Caki2 (cell line): Measurements from ENCODE around the gene NFIA. TPM values are rescaled to one million over a fixed set of nuclear protein-coding genes. Genes with fewer than 3 reads are reported as not detected.

ENCODE experiments used
- DNase-seq: peaks from one replicate; pipeline ENCODE4 v3.0.0-alpha.2; 2015; ENCODE audit warnings: low read depth
- in situ Hi-C: cut with HindIII; loops from 2 replicates; pipeline ENCODE4 v1.10.0; 2016; ENCODE audit warnings: low sequenced_read_pairs, low pct_unique_long_range_greater_than_20kb, mixed read lengths
- total RNA-seq: library from RNA; depleted of rRNA; stranded (reverse); fragments of >200 nt; shearing (Covaris generic); gene quantifications from 2 replicates; pipeline ENCODE4 v1.2.3, GENCODE V29; 2014; ENCODE audit warnings: low replicate concordance

NFIA gene
- total RNA-seq, 1 experiment from 2014 or later, result 8.7 TPM

DNA sequence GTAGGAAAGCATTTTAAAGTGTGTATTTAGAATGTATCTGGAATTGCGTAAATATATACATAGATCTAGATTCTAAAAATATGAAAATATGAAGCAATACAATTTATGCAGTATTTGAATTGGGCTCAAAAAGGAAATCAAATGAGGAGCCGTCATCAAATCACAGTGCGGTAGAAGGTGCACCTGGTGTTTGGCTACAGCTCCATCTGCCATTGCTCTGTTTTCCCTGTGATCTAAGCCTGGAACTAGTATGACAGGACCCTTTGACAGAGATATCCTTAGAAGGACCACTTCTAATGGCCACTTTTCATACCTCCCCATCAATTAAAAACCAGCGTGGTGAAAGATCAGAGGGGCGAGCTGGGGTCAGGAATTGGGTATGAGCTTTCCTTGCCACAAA lies 202.6 kb downstream of the NFIA start:
- no peak for DNase-seq
- in situ Hi-C loops, result no loop called here

GRCh38 chr1:61285371-61285885 lies 203.1 kb downstream of the NFIA start:
- DNase-seq, result no peak
- in situ Hi-C loops, result no loop called here

GRCh38 chr1:61287014-61287413 lies 204.7 kb downstream of the NFIA start:
- no peak for DNase-seq
- in situ Hi-C loops, result no loop called here

DNA sequence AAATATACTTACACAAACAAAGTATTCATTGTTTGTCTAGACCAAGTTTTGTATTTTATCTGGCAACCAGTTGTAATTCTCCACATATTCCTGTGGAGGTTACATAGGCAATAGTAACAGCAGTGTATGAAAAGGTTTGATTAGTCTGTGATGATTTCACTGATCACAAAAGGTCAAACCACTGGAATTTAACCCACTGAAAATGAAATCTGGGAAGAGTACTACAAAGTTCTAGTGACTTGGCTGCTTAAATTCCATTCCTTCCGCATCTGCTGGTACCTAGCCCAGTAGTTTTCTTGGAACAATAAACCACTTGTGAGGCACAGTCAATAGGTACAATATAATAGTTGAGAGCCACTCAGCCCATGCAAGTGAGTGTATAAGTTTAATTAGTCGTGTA lies 205.4 kb downstream of the NFIA start:
- in situ Hi-C loops, result no loop called here

DNA sequence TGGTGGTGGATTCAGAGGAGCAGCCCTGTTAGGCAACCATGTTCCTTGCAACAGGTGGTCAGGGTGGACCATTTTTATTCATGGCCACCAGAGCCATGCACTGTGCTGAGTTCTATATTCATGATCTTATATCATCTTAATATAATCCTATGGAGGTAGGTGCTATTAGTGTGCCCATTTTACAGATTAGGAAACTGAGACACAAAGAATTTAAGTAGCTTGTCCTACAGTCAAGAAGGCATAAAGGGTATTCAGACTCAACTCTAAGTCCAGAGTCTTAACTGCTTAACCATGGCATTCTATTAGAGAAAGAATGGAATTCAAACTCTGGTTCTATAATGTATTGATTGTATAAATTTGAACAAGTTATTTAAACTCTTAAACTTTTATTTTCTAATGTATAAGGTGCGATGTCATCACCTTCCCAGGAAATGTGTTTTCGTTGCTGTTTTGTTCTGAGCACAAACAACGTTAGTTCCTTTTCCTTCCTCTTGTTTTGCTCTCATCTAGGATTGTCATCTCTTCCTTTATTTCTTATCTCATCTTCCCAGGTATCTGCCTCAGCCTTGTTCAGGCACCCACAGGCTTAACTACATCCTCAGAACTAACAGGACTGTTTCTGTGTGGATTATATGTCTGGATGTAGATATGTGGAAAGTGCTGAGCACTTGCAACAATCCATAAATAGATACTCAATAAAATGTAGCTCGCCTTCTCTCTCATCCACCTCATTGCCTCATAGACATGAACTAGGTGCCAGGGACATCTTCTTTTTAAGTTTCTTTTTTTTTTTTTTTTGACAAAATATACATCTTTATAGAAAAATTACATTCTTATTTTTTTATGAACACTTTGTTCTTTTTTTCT lies 207.1 kb downstream of the NFIA start:
- no peak for DNase-seq
- in situ Hi-C loops, result no loop called here

More for the DNA sequence above, 205.4 kb downstream of the NFIA start:
- DNase-seq, result peak; percentile 62

DNA sequence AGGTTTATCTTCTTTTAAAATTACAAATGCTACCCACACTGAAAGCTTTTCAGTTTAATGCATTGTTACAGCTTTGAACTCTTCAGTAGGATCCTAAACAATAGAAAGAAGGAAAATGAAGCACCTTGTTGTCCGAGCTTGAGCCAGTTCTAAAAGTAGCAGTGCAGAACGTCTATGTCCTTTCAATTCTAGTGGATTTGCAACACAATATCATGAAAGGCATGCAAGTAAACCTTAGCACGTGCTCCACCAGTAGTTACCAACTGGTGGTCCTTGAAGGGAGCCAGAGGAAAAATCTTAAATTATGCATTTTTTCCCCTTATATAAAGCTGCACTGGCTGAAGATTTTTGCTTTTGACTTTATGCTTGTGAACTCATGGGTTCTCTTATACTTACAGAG lies 208.2 kb downstream of the NFIA start:
- no peak for DNase-seq
- in situ Hi-C loops, result no loop called here

DNA sequence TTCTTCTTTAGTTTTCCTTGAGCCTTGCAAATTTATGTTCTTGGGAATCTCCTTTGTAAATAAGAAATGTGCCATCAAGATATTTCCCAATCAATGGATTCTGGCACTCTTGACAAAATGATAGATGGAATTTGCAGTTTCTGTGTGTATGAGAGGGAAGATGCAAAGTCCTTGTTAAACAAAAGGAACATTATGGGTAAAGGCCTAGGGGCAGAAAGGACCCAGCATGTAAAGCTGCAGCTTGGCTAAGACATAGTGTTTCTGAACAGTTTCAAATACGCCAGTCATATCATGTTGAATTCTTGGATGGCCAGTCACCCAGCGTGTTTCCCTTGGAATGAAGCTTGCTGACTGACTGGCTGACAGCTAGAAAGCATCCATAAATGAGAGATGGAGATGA lies 210.8 kb downstream of the NFIA start:
- in situ Hi-C loops, result no loop called here
- DNase-seq, result no peak

GRCh38 chr1:61293986-61294504 lies 211.7 kb downstream of the NFIA start:
- no peak for DNase-seq
- in situ Hi-C loops, result no loop called here

DNA sequence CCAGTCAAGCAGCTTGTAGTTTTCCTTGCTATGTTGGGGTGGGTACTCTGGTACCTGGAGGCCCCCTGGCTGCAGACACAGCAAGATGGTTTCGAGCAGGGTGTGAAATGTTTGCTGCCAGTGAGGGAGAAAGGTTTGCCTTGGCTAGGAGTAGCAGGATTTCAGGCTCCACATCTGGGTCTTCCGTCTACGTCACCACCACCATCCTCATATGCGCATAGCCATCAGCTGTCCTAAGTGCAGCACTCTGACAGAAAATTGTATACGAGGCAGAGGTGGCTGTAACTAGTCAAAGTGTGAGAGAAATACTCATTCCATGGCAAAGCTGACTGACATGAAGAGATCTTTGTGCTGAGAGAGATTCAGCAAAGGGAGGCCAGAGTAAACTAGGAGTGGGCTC lies 212.6 kb downstream of the NFIA start:
- DNase-seq, result no peak
- in situ Hi-C loops, result no loop called here

DNA sequence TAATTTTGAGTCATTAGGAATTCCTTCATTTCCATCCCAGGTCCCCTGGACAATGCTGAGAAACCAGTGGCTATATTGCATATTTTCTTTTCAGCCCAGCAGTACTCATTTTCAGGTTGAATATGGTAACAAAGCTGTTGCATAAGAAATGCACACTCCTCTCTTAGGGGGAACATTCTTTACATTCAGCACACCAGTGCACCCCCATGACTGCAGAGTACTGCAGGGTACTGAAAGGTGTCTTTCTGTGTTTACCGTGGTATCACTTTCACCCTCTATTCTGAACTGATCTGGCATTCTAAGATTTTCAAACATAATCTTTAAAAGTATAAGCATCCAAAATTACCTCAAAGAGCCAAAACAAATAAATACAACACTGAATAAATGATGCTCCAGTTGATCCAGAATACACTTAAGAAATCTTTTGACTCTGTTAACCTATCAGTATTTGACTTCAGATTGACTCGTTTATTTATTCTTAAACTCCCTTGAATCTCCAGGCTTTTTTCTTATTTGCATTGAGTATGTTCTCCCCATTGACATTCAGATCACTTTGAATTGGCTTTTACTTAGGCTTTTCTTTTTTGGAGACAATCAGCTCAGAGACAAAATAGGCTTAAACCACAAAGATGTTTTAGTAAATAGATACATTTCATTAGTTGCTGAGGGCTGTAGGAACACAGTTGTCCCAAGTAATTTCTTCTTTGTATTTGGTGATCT lies 213.6 kb downstream of the NFIA start:
- in situ Hi-C loops, result no loop called here
- no peak for DNase-seq

- in situ Hi-C loops, result no loop called here
- no peak for DNase-seq
These were observed 215.5 kb downstream of the NFIA start for GRCh38 chr1:61297887-61298286.

GRCh38 chr1:61299463-61299862 lies 217.1 kb downstream of the NFIA start:
- no peak for DNase-seq
- in situ Hi-C loops, result no loop called here

DNA sequence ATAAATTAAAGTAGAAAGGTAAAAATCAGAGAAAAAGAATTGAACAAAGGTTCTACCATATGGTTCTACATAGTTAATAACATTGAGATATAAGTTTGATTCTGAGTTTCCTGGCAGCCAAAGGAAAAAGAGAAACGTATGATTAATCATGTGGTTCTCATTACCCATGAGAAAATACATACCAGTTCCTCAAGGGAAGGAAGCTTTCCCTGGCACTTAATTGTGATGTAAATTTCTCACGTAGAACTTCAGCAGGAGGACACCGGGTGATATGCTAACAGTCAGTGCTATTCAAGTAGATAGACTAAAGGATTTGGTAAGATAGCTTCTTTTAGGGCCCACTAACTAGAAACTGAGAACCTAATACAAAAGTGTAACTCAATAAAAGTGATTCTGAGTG lies 218.5 kb downstream of the NFIA start:
- in situ Hi-C loops, result no loop called here
- no peak for DNase-seq

- in situ Hi-C loops, result no loop called here
- peak; percentile 54 for DNase-seq
These were observed 219.7 kb downstream of the NFIA start for GRCh38 chr1:61301824-61302657.

DNA sequence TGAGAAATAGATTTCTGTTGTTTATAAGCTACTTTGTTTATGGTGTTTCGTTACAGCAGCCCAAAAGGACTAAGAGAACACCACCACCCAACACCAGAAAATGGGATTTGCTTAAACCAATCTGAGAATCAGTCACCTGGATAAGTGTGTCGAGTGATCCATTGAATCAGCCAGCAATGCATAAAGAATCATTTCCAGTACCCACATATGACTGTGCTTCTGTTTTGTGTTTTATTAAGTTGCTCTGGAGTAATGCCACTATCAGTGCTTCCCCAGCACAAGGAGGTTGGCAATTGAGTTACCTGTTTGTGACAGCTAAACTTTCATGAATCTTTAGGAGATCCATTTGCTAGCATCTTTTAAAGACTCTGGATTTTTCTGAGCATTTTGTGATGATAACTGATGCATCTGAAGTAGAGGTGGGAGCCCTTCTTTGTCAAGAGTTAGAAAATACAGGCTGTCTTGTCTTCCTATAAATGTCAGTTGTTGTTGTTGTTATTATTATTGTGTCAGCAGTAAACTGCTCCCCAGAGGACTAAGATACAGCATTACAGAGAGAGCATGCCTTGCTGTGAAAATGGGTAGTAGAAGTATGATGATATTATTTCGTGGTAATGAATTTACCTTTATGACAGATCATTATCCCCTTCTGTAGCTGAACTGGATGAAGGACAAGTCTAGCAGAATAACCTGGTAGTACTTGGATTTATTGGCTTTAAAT lies 225.2 kb downstream of the NFIA start:
- no peak for DNase-seq
- in situ Hi-C loops, result no loop called here

DNA sequence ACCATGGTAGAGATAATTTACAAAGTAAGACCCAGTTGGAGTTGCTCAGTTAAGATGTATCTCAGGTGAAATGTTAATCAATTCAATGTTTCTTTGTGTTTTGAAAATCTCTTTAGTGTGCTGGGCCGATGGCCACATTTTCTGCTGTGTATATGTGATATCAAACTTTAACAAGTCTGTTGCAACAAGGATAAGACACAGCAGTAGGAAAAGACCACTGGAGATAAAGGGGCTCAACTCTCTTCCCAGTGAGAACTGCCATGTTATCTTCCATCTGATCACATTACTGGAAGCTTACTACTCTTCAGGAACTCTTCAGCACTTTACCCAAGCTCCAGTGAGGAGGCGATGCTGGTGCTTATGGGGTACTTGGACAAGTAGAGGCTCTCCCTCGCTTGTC lies 227.7 kb downstream of the NFIA start:
- in situ Hi-C loops, result no loop called here
- DNase-seq, result no peak

GRCh38 chr1:61310538-61310937 lies 228.2 kb downstream of the NFIA start:
- no peak for DNase-seq
- in situ Hi-C loops, result no loop called here

- in situ Hi-C loops, result no loop called here
- no peak for DNase-seq
These were observed 231.6 kb downstream of the NFIA start for GRCh38 chr1:61313906-61314422.
